Measurements from ENCODE around the gene NMNAT1.
"Not testable (repeated sequence)": the region's sequence is repeated elsewhere in the genome, so short reads cannot be mapped to it uniquely, and the experiment has no call there.

Gene NMNAT1

GRCh38 chr1:10020678-10021077 is 77.4 kb downstream of the NMNAT1 start:
- not testable (repeated sequence) for DNase-seq

DNA sequence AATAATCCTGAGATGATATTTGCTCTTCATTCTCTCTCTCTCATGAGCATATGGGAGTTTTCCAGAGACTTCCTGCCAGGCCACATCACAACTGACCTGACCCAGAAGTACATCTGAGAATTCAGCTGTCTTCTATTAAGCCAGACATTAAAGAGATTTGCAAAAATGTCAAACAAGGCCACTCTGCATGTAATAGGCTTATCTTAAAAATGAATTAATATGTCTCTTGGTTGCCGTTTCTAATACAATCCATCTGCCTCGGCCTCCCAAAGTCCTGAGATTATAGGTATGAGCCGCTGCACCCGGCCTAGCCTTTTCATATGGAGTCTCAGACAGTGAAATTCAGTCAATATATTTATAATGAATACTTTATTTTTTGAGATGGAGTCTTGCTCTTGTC is 78.7 kb downstream of the NMNAT1 start:
- not testable (repeated sequence) for DNase-seq

- no peak for DNase-seq
Measured at GRCh38 chr1:10022656-10023055, 79.4 kb downstream of the NMNAT1 start.

GRCh38 chr1:10025354-10025753 is 82.1 kb downstream of the NMNAT1 start:
- DNase-seq, result no peak

DNA sequence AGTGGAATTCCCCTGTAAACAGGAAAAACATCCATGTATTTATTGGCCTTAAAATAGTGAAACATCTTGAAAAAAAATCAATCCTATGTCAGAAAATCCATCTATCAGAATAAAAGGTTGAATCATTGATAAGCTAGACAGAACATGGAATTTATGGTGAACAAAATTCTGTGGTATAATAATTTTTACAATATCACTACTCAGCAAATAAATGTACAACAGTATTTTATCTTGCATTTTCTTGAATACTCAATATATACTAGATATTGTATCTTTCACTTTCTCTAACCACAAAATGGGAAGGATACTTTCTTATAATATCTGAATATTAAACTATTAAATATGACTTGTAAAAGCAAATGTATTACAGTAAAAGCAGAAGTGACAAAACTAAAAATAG is 83.8 kb downstream of the NMNAT1 start:
- DNase-seq, result no peak

- DNase-seq, result not testable (repeated sequence)
Measured at GRCh38 chr1:10028956-10029500, 85.8 kb downstream of the NMNAT1 start.

DNA sequence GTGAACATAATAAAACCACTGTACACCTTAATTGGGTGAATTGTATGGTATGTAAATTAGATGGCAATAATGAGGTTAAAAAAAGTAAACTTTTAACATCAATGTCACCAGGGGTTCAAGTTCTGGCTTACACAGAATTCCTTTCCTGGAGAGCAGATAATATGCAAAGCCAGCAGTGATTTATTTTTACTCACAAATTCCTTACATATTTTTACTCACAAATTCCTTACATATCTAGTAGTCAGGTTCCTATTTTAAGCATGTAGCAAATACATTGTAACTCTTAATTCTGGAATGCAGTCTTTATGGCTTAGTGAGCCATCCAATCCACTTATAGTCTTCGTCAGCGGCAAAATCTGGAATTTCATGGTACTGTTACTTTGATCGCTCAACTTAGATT is 88.2 kb downstream of the NMNAT1 start:
- no peak for DNase-seq

DNA sequence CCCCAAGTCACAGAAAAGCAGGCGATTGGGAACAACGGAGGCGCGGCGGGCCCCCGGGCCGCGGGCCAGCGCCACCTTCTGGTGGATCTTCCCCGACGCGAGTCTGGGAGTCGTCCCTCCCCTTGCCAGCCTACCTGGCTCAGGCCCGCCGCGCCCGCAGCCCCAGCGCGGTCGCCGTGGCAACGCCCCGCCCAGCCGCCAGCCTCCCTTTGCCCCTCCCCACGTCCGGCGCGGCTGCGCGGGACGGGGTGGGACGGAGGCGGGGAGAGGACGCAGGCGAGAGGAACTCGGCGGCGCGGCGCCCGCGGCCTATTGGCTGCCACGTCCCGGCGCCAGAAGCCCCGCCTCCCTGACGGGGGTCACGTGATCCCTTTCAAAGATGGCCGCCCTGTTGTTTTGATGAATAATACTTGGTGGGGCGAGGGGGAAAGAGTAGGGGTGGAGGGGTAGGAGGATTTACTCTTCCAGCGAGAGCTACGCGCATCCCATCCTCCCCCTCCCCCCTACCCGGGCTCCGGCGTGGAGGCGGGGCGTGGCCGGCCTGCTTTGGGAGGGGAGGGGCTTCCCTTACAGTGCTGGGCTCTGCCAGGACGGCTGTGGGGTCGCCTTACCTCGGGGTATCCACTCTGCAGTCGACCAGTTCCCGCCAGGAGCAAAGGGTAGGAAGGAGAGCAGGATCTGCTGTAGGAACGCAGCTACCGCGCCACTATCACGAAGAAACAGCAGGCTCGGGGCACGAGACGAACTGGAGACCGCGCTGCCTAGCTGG is 89.5 kb downstream of the NMNAT1 start, which contains the start of gene UBE4B:
TSS of gene UBE4B (plus strand) at position 369 of the 769 bp plus-strand sequence. CDS start 713 bp downstream, outside the sequence.
- DNase-seq, result peak; percentile 96 to 97

DNA sequence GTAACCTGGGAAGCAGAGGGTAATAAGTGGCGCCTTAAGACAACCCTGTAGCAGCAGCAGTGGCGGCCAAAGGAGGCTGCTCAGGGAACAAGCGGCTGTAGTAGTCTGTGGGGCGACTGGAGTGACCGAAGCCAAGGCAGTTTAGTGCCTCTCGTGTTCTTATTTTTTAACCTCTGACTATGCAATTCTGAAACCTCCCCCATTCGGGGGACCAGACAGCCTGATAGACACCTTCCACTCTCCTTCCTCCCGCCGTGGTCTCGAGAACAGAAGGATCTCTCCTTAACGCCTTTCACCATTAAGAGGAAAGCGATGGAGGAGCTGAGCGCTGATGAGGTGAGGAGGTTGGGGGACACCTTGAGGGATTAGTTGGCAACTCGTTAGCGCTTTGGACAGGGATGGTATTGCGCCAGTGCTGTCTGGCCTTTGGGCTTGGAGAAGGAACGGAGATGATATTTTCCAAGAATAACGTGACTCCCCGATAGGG is 90.1 kb downstream of the NMNAT1 start:
- DNase-seq, result no peak
